ENCODE data around the gene CDH26. TPM values are rescaled to one million over a fixed set of nuclear protein-coding genes. Genes with fewer than 3 reads are reported as not detected.

CDH26 gene
- total and polyA plus RNA-seq, 2 experiments from 2014 or later = 0.38 to 1.6 TPM

- peak; percentile 76 to 83 for DNase-seq (ENCODE audit: low read depth in 1 of 2, low spot score in 1 of 2)
- Histone ChIP-seq H3K36me3 (no peaks in the 10 kb centered on the region), H3K9me3 (ENCODE audit: low read depth) (no peaks in the 10 kb centered on the region), H3K27me3 (peaks cover 7% of the 10 kb centered on the region), H3K4me1 (ENCODE audit: low read depth) (peaks cover 22% of the 10 kb centered on the region), H3K27ac (no peak overlapping the region), H3K4me3 (peak overlapping the region; percentile 25)
- peak; percentile 96 for TF ChIP-seq CTCF (IDR thresholded peaks at IDR 0.05; ENCODE audit: low read depth, low read length)
Observed at GRCh38 chr20:59933849-59934585, 24.2 kb upstream of the CDH26 start.

- peaks cover 26% of the 10 kb centered on the region for H3K4me1 ChIP-seq (ENCODE audit: low read depth)
- H3K36me3 ChIP-seq = no peaks in the 10 kb centered on the region
- H3K27me3 ChIP-seq = peaks cover 7% of the 10 kb centered on the region
- DNase-seq (ENCODE audit: low read depth in 1 of 2, low spot score in 1 of 2) = no peak
- H3K9me3 ChIP-seq (ENCODE audit: low read depth) = no peaks in the 10 kb centered on the region
- TF ChIP-seq CTCF (IDR thresholded peaks at IDR 0.05; ENCODE audit: low read depth, low read length) = no peak
- H3K4me3 ChIP-seq = no peak overlapping the region
- H3K27ac ChIP-seq = no peak overlapping the region
Observed at GRCh38 chr20:59935457-59936185, 22.6 kb upstream of the CDH26 start.

GRCh38 chr20:59936409-59936808, 21.8 kb upstream of the CDH26 start:
- Histone ChIP-seq H3K27me3 (peaks cover 7% of the 10 kb centered on the region), H3K9me3 (ENCODE audit: low read depth) (no peaks in the 10 kb centered on the region), H3K36me3 (no peaks in the 10 kb centered on the region), H3K4me1 (ENCODE audit: low read depth) (peaks cover 29% of the 10 kb centered on the region), H3K27ac (no peak overlapping the region), H3K4me3 (no peak overlapping the region)
- TF ChIP-seq CTCF (IDR thresholded peaks at IDR 0.05; ENCODE audit: low read depth, low read length) = no peak
- no peak for DNase-seq (ENCODE audit: low read depth in 1 of 2, low spot score in 1 of 2)

GRCh38 chr20:59937150-59937549, 21.1 kb upstream of the CDH26 start:
- Histone ChIP-seq H3K9me3 (ENCODE audit: low read depth) (no peaks in the 10 kb centered on the region), H3K4me3 (no peak overlapping the region), H3K4me1 (ENCODE audit: low read depth) (peaks cover 35% of the 10 kb centered on the region), H3K27me3 (peaks cover 7% of the 10 kb centered on the region), H3K36me3 (no peaks in the 10 kb centered on the region), H3K27ac (no peak overlapping the region)
- no peak for TF ChIP-seq CTCF (IDR thresholded peaks at IDR 0.05; ENCODE audit: low read depth, low read length)
- DNase-seq (ENCODE audit: low read depth in 1 of 2, low spot score in 1 of 2) = peak in 1 of 2 donors; percentile 32

GRCh38 chr20:59938221-59938620, 20.0 kb upstream of the CDH26 start:
- H3K4me1 ChIP-seq (ENCODE audit: low read depth) = peaks cover 35% of the 10 kb centered on the region
- H3K27me3 ChIP-seq = peaks cover 7% of the 10 kb centered on the region
- H3K9me3 ChIP-seq (ENCODE audit: low read depth) = no peaks in the 10 kb centered on the region
- peak overlapping the region; percentile 9 for H3K4me3 ChIP-seq
- peaks cover 5% of the 10 kb centered on the region for H3K36me3 ChIP-seq
- no peak for TF ChIP-seq CTCF (IDR thresholded peaks at IDR 0.05; ENCODE audit: low read depth, low read length)
- no peak overlapping the region for H3K27ac ChIP-seq
- DNase-seq (ENCODE audit: low read depth in 1 of 2, low spot score in 1 of 2) = no peak
